Aorta (tissue), 5 donors: Measurements from ENCODE around the gene TTC39B. TPM values are rescaled to one million over a fixed set of nuclear protein-coding genes. Genes with fewer than 3 reads are reported as not detected.

ENCODE experiments used
- ATAC-seq: fragments of 200-7000 bp; cut with Tn5 transposase; one replicate; pipeline ENCODE4 v1.9.1; 2022; ENCODE audit warnings: moderate library complexity; ENCODE audit not compliant: low FRiP score
- DNase-seq, 2 donors: peaks; one replicate each; pipeline ENCODE4 v3.0.0-alpha.2; 2020
- H3K27ac ChIP-seq, 2 donors: one replicate each; pipeline ENCODE4 v1.5.1; 2013; ENCODE audit warnings: low read length in 2 of 2, mild to moderate bottlenecking in 2 of 2, moderate library complexity in 2 of 2, control low read depth in 1 of 2, inconsistent platforms in 1 of 2, low read depth in 1 of 2
- H3K27me3 ChIP-seq, 2 donors: one replicate each; pipeline ENCODE4 v1.6.1; 2013; ENCODE audit warnings: control low read depth in 1 of 2, low read length in 1 of 2, mild to moderate bottlenecking in 1 of 2, moderate library complexity in 1 of 2; ENCODE audit not compliant: insufficient read depth in 2 of 2, control insufficient read depth in 1 of 2
- H3K36me3 ChIP-seq, 2 donors: one replicate each; pipeline ENCODE4 v1.6.1; 2013; ENCODE audit warnings: control low read depth in 1 of 2, low read length in 1 of 2, mild to moderate bottlenecking in 1 of 2; ENCODE audit not compliant: insufficient read depth in 2 of 2, control insufficient read depth in 1 of 2
- H3K4me1 ChIP-seq, 2 donors: one replicate each; pipeline ENCODE4 v1.6.1; 2013; ENCODE audit warnings: low read length in 2 of 2, control low read depth in 1 of 2, mild to moderate bottlenecking in 1 of 2, moderate library complexity in 1 of 2; ENCODE audit not compliant: insufficient read depth in 2 of 2, control insufficient read depth in 1 of 2
- H3K4me3 ChIP-seq, 2 donors: one replicate each; pipeline ENCODE4 v1.5.1; 2013; ENCODE audit warnings: low read length in 2 of 2, control low read depth in 1 of 2, mild to moderate bottlenecking in 1 of 2
- H3K9me3 ChIP-seq: one replicate; pipeline ENCODE4 v1.6.1; 2013; ENCODE audit warnings: mild to moderate bottlenecking, low read length; ENCODE audit not compliant: control insufficient read depth
- WGBS, 2 donors: extraction: QIAGEN DNeasy Blood & Tissue Kit; methylation state at CpG; one replicate each; pipeline ENCODE4 v1.1.7; 2013; 5-methylcytosine and 5-hydroxymethylcytosine counted together
- intact Hi-C, 2 donors: fragments of 100-400 bp; cut with DNase I; formaldehyde crosslinking; loops; one replicate each; pipeline versions ENCODE4 v1.14.2 to v1.15.0; 2022
- polyA plus RNA-seq, 2 donors: library from polyadenylated mRNA; stranded (reverse); fragments of 200-250 nt; gene quantifications; one replicate each; pipeline ENCODE4 v1.2.3, GENCODE V29; 2013
- total RNA-seq, 2 donors: library from RNA; stranded (reverse); fragmentation: NEBNext Ultra II Directional; extraction: Animal tissue kit (Norgen Biotek cat#: 25700); gene quantifications; one replicate each; pipeline ENCODE4 v1.2.1, GENCODE V29; 2021
- donor health status: healthy with polysubstance abuse.
- donor health status: Bipolar disorder and iron deficiency.
- donor health status: DM: no; HTN: no; CAD: no.
- donor health status: DM: no; HTN: no; CAD: no.
- donor health status: DM: yes; HTN: yes; CAD: no.

The TTC39B gene
- total and polyA plus RNA-seq, 4 donors = 6.1 to 40.8 (median 26.8) TPM

DNA sequence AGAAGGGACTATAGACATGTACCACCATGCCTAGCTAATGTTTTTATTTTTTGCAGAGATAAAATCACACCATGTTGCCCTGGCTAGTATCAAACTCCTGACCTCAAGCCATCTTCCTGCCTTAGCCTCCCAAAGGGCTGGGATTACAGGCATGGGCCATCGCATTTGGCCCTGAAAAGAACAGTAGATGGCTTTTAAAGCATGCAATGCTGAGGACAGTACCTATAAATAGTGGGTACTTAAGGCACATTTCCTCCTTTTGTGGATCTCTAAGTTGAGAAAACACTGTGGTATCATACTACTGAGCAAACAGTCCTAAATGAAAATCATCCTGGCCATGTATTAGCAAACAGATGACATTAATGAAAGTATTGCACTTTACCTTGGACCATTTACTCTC is 119.4 kb downstream of the TTC39B start:
- Histone ChIP-seq H3K36me3 (peaks cover 11 to 12% of the 10 kb centered on the region in 2 donors), H3K4me3 (no peak overlapping the region), H3K27ac (no peak overlapping the region), H3K4me1 (no peaks in the 10 kb centered on the region), H3K9me3 (no peaks in the 10 kb centered on the region), H3K27me3 (no peaks in the 10 kb centered on the region)
- ATAC-seq = no peak
- intact Hi-C loops = no loop called here
- WGBS, 2 donors = 83 to 88% methylated on average over 1 of the region's 1 CpG
- DNase-seq = no peak

DNA sequence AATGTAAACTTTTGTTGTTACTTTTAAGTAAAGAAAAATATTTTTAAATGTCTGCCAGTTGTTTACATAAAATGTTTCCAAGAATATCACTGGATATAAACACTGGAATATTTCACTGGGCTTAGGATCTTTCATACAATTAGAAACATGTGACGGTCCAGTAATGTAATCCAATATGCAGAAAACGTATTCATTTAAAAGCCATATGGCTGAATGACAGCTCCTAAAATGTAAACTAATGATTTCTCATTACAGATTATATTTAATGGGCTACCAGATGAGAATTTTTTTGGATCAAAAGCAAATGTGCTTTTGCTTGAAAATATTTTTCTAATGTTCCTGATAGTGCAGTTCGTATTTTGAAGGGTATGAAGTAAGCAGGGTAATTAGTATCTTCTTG is 124.3 kb downstream of the TTC39B start:
- intact Hi-C loops = no loop called here
- H3K27me3 ChIP-seq = no peaks in the 10 kb centered on the region
- no peak overlapping the region for H3K4me3 ChIP-seq
- DNase-seq = no peak
- no peak for ATAC-seq
- H3K36me3 ChIP-seq = peaks cover 7 to 11% of the 10 kb centered on the region in 2 donors
- 53 to 56% methylated on average over 3 of the region's 3 CpGs for WGBS, 2 donors
- H3K9me3 ChIP-seq = no peaks in the 10 kb centered on the region
- no peak overlapping the region for H3K27ac ChIP-seq
- no peaks in the 10 kb centered on the region for H3K4me1 ChIP-seq

DNA sequence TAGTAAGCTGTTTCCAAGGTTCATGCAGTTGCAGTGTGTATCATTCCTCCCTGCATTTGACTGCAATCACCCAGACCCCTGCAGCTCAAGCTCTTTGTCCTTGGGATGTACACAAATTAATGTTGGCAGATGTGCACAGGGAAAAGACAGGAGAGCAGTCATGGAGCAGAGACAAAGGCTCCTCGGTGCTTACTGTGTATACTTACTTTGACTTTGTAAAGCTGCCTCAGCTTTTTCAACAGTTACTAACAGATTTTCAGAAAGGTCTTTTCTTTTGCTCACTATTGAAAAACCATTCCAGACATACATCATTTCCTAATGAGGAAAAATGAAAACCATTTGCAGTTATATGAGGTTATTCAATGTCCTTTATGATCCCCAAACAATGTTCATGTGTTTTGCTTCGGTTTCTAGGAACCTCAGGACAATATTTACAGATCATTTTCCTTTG is 124.9 kb downstream of the TTC39B start:
- H3K4me3 ChIP-seq = no peak overlapping the region
- no peaks in the 10 kb centered on the region for H3K9me3 ChIP-seq
- H3K36me3 ChIP-seq = peaks cover 7% of the 10 kb centered on the region in 2 donors
- H3K4me1 ChIP-seq = no peaks in the 10 kb centered on the region
- no peak for DNase-seq
- H3K27me3 ChIP-seq = no peaks in the 10 kb centered on the region
- H3K27ac ChIP-seq = no peak overlapping the region
- intact Hi-C loops = no loop called here
- ATAC-seq = no peak
- 83 to 86% methylated on average over 2 of the region's 2 CpGs for WGBS, 2 donors

DNA sequence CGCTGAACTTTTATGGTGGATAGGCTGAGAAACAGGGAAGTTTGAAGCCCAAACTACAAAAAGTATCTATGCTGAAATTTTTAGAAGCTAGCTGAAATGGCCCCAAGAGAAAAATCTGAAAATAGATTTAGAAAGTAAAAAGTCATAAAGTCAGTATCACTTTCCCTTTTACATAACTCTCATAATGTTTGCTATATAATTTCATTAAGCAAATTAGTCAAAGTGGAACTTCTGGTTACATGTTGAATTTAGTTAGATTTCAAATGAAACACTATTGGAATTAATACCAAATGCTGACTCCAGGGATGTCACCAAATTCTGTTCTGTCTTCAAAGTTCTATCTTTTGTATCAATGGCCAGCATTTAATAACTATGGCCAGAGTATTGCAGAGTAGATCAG is 126.9 kb downstream of the TTC39B start:
- DNase-seq (no peak), ATAC-seq (no peak)
- no peaks in the 10 kb centered on the region for H3K27me3 ChIP-seq
- intact Hi-C loops = no loop called here
- peaks cover 7 to 9% of the 10 kb centered on the region in 2 donors for H3K36me3 ChIP-seq
- 99 to 100% methylated on average over 1 of the region's 1 CpG for WGBS, 2 donors
- H3K27ac ChIP-seq = no peak overlapping the region
- H3K9me3 ChIP-seq = no peaks in the 10 kb centered on the region
- H3K4me1 ChIP-seq = peaks cover 0 to 3% of the 10 kb centered on the region in 2 donors
- no peak overlapping the region for H3K4me3 ChIP-seq

- intact Hi-C loops = no loop called here
- DNase-seq (no peak), ATAC-seq (no peak)
- H3K27ac ChIP-seq = no peak overlapping the region
- peaks cover 0 to 3% of the 10 kb centered on the region in 2 donors for H3K4me1 ChIP-seq
- H3K9me3 ChIP-seq = no peaks in the 10 kb centered on the region
- 90 to 91% methylated on average over 3 of the region's 3 CpGs for WGBS, 2 donors
- H3K4me3 ChIP-seq = no peak overlapping the region
- H3K27me3 ChIP-seq = no peaks in the 10 kb centered on the region
- peaks cover 7 to 11% of the 10 kb centered on the region in 2 donors for H3K36me3 ChIP-seq
These were observed 128.4 kb downstream of the TTC39B start for GRCh38 chr9:15178631-15179030.

GRCh38 chr9:15176836-15177235 is 130.2 kb downstream of the TTC39B start:
- H3K36me3 ChIP-seq = peaks cover 4 to 14% of the 10 kb centered on the region in 2 donors
- H3K27me3 ChIP-seq = no peaks in the 10 kb centered on the region
- H3K9me3 ChIP-seq = no peaks in the 10 kb centered on the region
- DNase-seq = no peak
- ATAC-seq = no peak
- H3K4me1 ChIP-seq = peaks cover 0 to 3% of the 10 kb centered on the region in 2 donors
- WGBS, 2 donors = 66 to 77% methylated on average over 1 of the region's 1 CpG
- intact Hi-C loops = no loop called here
- no peak overlapping the region for H3K27ac ChIP-seq
- no peak overlapping the region for H3K4me3 ChIP-seq

DNA sequence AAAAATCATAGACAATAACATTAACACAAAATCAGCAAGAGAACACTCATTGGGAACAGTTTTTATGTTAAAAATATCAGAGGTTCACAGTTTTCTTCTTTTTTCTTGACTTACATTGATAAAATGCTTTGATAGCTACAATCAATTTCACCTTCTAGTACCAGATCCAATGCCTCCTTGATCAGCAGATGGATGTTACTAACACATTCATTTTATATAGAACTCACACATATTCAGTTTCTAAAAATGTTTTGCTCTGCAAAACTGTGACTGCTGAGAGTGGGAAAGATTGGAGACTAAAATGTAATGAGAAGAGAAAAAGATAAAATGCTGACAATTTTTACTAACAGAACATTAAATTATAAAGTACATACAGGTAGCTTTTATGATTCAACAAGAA is 143.1 kb downstream of the TTC39B start:
- Histone ChIP-seq H3K9me3 (no peaks in the 10 kb centered on the region), H3K4me1 (no peaks in the 10 kb centered on the region), H3K36me3 (no peaks in the 10 kb centered on the region), H3K27me3 (no peaks in the 10 kb centered on the region), H3K27ac (no peak overlapping the region), H3K4me3 (no peak overlapping the region)
- DNase-seq = no peak
- no peak for ATAC-seq
- intact Hi-C loops = no loop called here

- no peak overlapping the region for H3K4me3 ChIP-seq
- H3K9me3 ChIP-seq = no peaks in the 10 kb centered on the region
- DNase-seq (no peak), ATAC-seq (no peak)
- H3K36me3 ChIP-seq = no peaks in the 10 kb centered on the region
- H3K27me3 ChIP-seq = no peaks in the 10 kb centered on the region
- intact Hi-C loops = no loop called here
- peaks cover 4 to 6% of the 10 kb centered on the region in 2 donors for H3K4me1 ChIP-seq
- WGBS, 2 donors = 91 to 94% methylated on average over 5 of the region's 5 CpGs
- H3K27ac ChIP-seq = no peak overlapping the region
These were observed 145.3 kb downstream of the TTC39B start for GRCh38 chr9:15161753-15162152.

DNA sequence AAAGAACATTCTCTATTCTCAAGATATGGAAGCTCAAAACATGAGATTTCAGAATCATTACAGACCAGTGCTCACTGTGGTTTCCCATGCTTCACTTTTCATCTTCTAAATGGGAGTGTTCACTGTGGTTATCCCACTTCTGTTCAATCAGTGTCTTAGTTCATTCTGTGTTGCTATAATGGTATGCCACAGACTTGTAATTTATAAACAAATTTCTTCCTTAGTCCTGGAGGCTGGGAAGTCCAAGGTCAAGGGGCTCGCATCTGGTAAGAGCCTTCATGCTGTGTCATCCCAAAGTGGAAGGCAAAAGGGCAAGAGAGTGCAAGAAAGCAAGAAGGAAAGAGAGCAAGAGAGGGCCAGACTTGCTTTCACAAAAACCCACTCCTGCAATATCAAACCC is 146.3 kb downstream of the TTC39B start:
- H3K9me3 ChIP-seq = no peaks in the 10 kb centered on the region
- no peaks in the 10 kb centered on the region for H3K27me3 ChIP-seq
- no peaks in the 10 kb centered on the region for H3K36me3 ChIP-seq
- intact Hi-C loops = no loop called here
- 97 to 98% methylated on average over 1 of the region's 1 CpG for WGBS, 2 donors
- ATAC-seq (no peak), DNase-seq (no peak)
- no peak overlapping the region for H3K27ac ChIP-seq
- H3K4me1 ChIP-seq = peaks cover 6% of the 10 kb centered on the region in 2 donors
- H3K4me3 ChIP-seq = no peak overlapping the region
